ENCODE data around the gene OR13A1.
"Not testable (repeated sequence)": the region's sequence is repeated elsewhere in the genome, so short reads cannot be mapped to it uniquely, and the experiment has no call there.

Gene OR13A1

DNA sequence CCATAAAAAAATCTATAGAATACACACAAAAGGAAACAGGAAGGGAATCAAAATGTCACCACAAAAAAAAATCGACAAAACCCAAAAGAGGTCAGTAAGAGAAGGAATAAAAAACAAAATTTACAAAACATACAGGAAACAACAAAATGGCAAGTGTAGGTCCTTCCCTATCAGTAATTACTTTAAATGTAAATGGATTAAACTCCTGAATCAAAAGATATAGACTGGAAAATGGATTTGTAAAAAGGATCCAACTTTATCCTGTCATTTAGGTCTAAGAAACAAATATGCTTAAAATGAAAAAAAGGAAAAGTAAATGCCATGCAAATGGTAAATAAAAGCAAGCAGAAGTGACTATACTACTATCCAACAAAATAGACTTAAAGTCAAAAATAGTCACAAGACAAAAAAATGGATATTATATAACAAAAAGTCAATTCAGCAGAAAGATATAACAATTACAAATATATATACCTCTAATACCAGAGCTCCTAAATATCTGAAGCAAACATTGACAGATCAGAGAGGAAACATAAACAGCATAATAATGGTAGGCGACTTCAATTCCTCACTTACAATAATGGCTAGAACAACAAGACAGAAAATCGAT, 2.0 kb downstream of the OR13A1 start:
- DNase-seq (ENCODE audit: insufficient read length, low spot score) (no peak), FAIRE-seq (no peak)
- no peak for TF ChIP-seq POLR2A (IDR thresholded peaks at IDR 0.05; ENCODE audit: low read depth, low read length)

DNA sequence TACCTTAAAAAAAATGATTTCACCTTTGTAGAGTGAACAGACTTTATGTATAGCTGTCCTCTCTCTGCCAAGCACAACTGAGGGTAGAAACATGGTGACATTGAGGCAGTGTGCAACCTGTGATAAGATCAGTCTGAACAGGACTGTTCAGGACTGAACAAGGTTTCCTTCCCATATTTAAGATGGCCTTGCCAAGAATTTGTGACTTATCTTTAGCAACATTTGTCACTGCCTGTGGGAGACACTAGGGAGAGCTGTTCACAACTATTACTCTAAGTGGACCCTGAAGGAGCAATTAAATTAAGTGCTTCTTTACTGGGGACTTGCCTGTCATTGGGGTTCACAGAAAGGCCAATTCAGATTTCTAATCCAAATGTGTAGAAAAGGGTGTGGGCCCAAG, 6.7 kb downstream of the OR13A1 start:
- FAIRE-seq (no peak), DNase-seq (ENCODE audit: insufficient read length, low spot score) (no peak)
- TF ChIP-seq POLR2A (IDR thresholded peaks at IDR 0.05; ENCODE audit: low read depth, low read length) = no peak

DNA sequence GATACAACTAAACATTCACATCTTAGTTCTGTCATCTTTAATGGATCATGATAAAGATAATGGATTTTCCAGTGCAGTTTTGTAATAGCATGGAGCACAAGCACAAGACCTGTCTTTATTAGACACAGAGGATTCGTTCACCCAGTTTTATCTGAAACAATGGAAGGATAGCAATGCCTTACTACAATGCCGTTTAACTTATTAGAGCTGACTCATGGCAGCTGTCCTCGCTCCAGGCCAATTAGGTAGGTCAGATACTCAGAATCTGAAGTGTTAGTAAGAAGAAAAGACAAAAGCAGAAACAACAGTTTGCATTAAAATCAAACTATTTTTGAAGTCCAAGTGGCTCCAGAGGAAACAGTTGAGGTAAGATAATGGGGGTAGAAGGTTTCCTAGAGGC, 12.8 kb downstream of the OR13A1 start:
- TF ChIP-seq POLR2A (IDR thresholded peaks at IDR 0.05; ENCODE audit: low read depth, low read length) = no peak
- FAIRE-seq (no peak), DNase-seq (ENCODE audit: insufficient read length, low spot score) (no peak)

DNA sequence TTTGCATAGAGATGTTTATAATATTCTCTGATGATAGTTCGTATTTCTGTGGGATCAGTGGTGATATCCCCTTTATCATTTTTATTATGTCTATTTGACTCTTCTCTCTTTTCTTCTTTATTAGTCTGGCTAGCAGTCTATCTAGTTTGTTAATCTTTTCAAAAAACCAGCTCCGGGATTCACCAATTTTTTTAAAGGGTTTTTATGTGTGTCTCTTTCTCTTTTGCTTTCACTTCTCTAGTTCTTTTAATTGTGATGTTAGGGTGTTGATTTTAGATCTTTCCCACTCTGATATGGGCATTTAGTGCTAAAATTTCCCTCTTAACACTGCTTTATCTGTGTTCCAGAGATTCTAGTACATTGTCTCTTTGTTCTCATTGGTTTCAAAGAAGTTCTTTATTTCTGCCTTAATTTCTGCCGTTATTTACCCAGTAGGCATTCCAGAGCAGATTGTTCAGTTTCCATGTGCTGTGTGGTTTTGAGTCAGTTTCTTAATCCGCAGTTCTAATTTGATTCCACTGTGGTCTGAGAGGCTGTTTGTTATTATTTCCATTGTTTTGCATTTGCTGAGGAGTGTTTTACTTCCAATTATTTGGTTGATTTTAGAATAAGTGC, 17.0 kb downstream of the OR13A1 start:
- FAIRE-seq; DNase-seq (ENCODE audit: insufficient read length, low spot score): not testable (repeated sequence)

DNA sequence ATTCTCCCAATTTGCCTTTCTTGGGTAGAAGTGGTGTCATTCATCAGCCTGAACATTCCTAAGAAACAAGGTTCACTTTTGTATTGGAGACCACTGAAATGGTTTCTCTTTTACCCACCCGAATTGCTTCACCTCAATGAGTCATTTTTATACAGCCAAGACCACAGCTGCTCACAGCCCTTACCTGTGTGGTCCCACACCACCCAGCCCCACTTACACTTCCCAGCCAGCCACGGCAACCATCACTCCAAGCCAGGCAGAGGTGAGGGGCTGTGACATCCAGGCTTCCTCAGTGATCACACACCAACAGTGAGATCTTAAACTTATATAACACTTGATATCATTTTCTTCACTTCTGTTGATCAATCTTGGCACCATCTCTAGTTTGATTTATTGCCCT, 20.7 kb downstream of the OR13A1 start:
- FAIRE-seq (no peak), DNase-seq (ENCODE audit: insufficient read length, low spot score) (no peak)
- TF ChIP-seq POLR2A (IDR thresholded peaks at IDR 0.05; ENCODE audit: low read depth, low read length) = no peak

DNA sequence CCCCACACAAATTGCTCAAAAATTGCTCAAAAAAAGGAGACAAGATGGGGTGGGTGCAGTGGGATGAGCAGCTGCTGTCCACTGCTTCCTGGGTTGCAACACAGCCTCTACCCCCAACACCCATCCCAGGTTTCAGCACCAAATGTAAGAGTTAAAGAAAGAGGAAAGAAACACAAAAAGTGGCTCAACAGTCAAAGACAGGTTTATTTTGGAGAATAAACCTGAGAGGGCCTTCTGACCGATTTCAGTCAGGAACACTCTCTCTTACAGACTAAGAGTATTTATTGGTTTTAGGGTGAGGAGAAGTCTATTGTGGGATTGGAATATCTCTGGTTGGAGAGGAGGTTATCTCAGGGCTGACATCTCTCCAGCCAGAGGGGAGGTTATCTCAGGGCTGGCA, 28.4 kb downstream of the OR13A1 start:
- FAIRE-seq = no peak
- DNase-seq (ENCODE audit: insufficient read length, low spot score) = no peak
- no peak for TF ChIP-seq POLR2A (IDR thresholded peaks at IDR 0.05; ENCODE audit: low read depth, low read length)

DNA sequence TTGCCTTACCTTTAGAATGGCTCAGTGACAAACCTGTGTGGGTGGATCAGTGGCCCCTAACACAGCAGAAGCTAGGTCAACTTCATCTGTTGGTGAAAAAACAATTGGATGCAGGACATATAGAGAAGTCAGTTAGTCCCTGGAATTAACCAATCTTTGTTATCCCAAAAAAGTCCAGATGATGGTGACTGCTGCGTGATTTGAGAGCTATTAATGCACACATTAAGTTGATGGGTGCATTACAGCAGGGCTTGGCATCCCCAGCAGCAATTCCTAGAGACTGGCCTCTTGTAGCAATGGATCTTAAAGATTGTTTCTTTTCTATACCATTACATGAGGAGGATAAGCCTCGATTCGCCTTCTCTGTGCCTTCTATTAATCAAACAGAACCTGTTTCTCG, 33.3 kb downstream of the OR13A1 start:
- no peak for FAIRE-seq
- TF ChIP-seq POLR2A (IDR thresholded peaks at IDR 0.05; ENCODE audit: low read depth, low read length) = no peak
- DNase-seq (ENCODE audit: insufficient read length, low spot score) = no peak

DNA sequence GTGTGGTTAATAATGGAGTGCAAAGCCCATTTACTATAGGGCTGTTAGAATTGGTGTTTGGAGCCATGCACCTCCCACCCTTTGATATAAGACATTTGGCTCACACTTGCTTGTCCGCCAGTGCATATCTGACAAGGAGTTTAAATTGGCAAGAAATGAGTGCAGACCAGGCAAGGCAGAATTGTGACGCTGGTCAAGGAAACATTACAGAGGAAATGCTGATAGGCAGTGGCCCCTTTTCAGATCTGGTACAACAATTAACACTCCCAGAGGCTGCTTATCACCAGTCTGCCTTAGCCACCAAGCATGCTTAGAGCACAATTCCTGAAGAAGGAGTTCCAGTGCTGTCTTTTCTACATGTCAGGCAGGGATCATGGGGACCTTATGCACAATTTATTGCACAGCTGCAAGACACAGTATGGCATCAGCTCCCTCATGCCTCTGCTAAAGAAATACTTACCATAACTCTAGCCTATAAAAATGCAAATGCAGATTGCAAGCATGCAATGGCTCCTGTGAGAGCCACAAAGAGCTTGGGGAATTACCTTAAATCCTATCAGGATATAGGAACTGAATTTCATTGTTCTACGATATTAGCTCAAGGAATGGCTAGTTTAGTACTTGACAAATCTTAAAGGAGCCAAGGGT, 35.2 kb downstream of the OR13A1 start:
- TF ChIP-seq POLR2A (IDR thresholded peaks at IDR 0.05; ENCODE audit: low read depth, low read length) = no peak
- FAIRE-seq = no peak
- no peak for DNase-seq (ENCODE audit: insufficient read length, low spot score)

DNA sequence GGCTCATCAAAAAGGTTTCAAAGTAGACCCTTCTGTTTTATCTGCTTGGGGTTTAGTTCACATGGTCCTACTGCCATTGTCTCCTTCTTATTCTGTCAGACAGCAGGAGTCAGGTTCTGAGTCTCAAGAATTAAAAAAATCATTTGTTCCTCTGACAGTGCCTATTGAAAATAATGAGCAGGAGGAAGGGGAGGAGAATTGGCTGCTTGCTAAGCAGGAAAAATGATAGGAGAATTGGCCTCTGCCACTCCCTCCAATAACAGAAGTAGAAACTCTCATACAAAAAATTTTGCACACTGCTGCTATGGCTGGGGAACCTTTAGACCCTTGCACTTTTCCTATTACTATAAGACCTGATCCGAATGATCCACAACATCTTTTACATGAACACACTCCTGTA, 35.7 kb downstream of the OR13A1 start:
- DNase-seq (ENCODE audit: insufficient read length, low spot score) (no peak), FAIRE-seq (no peak)
- no peak for TF ChIP-seq POLR2A (IDR thresholded peaks at IDR 0.05; ENCODE audit: low read depth, low read length)

DNA sequence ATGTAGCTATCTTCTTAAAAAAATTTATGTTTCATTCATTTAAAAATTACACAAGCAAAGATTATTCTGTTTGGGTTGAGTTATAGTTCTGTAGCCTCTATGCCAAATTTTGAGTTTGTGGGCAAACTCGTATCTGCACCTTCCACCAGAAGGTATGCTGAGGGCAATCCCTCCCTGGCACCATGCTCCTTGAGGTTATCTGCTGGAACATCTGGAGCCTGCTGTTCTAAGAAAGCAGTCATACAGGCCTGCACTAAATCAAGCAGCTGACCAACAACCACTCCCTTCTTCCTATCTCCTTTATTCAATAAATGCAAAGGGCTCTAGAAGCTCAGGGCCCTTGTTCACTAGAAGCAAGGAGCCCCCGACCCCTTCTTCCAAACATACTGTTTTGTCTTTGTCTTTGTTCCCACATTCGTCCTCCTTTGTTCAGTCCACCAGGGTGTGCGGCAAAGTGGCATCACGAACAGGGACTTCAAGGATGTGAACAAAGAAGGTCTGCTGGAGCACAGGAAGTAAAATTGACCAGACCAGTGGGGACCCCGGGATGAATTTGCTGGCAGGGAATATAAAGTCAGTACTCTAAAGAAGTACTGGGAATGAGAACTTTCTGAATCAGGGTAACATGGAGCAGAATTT, 36.4 kb downstream of the OR13A1 start:
- no peak for FAIRE-seq
- no peak for TF ChIP-seq POLR2A (IDR thresholded peaks at IDR 0.05; ENCODE audit: low read depth, low read length)
- DNase-seq (ENCODE audit: insufficient read length, low spot score) = no peak

DNA sequence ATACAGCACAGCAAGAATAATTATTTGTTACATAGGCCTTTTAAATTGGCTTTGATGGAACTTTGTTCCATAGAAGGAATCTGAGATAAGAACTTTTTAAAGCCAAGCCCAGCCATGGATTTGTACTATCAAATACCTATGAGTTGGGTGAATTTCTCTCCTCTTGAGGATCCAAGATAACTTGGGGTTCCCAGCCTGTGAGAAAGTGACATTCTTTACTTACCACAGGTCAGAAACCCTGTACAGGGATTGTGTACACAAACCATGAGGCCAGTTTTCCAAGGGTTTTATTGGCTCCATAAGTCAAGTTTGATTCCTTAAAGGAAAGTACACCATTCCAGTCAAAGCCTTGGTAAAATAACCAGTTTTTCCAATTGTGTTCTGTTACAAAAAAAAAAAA, 39.3 kb downstream of the OR13A1 start:
- DNase-seq (ENCODE audit: insufficient read length, low spot score); FAIRE-seq: not testable (repeated sequence)

DNA sequence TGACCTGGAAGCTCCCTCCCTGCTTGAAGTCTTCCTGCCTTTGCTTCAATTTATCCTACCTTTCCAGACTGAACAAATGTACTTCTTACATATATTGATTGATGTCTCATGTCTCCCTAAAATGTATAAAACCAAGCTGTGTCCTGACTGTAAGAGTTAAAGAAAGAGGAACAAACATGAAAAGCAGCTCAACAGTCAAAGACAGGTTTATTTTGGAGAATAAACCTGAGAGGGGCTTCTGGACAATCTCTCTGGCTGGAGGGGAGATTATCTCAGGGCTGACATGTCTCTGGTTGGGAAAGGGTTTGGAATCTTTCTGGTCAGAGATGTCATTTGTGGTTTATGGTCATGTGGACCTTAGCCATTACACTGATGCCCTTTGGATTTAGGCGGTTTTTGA, 41.0 kb downstream of the OR13A1 start:
- no peak for TF ChIP-seq POLR2A (IDR thresholded peaks at IDR 0.05; ENCODE audit: low read depth, low read length)
- DNase-seq (ENCODE audit: insufficient read length, low spot score) (no peak), FAIRE-seq (no peak)

DNA sequence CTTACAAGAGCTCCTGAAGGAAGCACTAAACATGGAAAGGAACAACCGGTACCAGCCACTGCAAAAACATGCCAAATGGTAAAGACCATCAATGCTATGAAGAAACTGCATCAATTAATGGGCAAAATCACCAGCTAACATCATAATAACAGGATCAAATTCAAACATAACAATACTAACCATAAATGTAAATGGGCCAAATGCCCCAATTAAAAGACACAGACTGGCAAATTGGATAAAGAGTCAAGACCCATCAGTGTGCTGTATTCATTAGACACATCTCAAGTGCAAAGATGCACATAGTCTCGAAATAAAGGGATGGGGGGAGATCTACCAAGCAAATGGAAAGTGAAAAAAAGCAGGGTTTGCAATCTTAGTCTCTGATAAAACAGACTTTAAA, 47.6 kb downstream of the OR13A1 start:
- FAIRE-seq = not testable (repeated sequence)

DNA sequence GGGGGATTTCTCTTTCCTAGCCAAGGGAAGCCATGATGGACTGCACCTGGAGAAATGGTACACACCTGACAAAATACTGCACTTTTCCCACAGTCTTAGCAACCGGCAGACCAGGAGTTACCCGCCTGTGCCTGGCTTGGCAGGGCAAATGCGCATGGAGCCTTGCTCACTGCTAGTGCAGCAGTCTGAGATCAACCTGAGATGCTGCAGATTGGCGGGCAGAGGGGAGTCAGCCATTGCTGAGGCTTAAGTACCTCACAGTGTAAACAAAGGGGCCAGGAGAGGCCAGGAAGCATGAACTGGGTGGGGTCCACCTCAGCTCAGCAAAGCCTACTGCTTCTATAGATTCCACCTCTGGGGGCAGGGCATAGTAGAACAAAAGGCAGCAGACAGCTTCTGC, 49.4 kb downstream of the OR13A1 start:
- no peak for FAIRE-seq
- no peak for TF ChIP-seq POLR2A (IDR thresholded peaks at IDR 0.05; ENCODE audit: low read depth, low read length)
- no peak for DNase-seq (ENCODE audit: insufficient read length, low spot score)

More for the DNA sequence above, 47.6 kb downstream of the OR13A1 start:
- not testable (repeated sequence) for DNase-seq (ENCODE audit: insufficient read length, low spot score)

DNA sequence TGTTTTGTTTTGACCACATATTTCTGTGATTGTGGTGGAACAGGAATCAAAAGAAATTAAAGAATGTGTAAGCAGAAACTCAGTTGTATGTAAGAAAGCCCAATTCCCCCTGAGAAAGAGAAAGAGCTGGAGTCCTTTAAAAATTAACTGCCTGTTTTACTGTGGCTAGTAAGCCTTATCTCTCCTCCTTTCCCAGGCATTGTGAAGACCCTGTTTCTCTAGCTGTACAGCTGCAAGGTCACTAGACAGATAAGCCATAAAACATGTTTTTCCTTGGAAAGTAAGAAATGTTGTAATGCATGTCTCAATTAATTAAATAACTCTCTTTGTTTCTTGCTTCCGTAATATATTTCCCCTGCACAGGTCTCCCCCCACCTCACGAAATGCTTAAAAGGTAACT, 53.5 kb downstream of the OR13A1 start:
- no peak for DNase-seq (ENCODE audit: insufficient read length, low spot score)
- no peak for TF ChIP-seq POLR2A (IDR thresholded peaks at IDR 0.05; ENCODE audit: low read depth, low read length)
- no peak for FAIRE-seq

Data from H54 (cell line).